NCI-H2107 (cell line): ENCODE results near the gene SDE2.
"Not testable (repeated sequence)": the region's sequence is repeated elsewhere in the genome, so short reads cannot be mapped to it uniquely, and the experiment has no call there.

Source experiments
- DNase-seq: peaks from one replicate; lab custom pipeline; 2025; lab: John Stamatoyannopoulos, UW

The SDE2 gene

GRCh38 chr1:225942574-225942973, 56.6 kb downstream of the SDE2 start:
- no peak for DNase-seq

- no peak for DNase-seq
Measured at GRCh38 chr1:225941942-225942222, 57.3 kb downstream of the SDE2 start.

GRCh38 chr1:225941187-225941941, 57.8 kb downstream of the SDE2 start, which contains the start of gene LEFTY2:
LEFTY2 (minus strand) TSS chr1:225941220; CDS start chr1:225941140, 80 bp downstream.
- DNase-seq, result no peak

GRCh38 chr1:225940385-225941151, 58.6 kb downstream of the SDE2 start:
- DNase-seq, result no peak

- DNase-seq, result not testable (repeated sequence)
Measured at GRCh38 chr1:225939939-225940310, 59.2 kb downstream of the SDE2 start.

GRCh38 chr1:225939097-225939938, 59.8 kb downstream of the SDE2 start:
- DNase-seq, result not testable (repeated sequence)

GRCh38 chr1:225937048-225937968, 61.8 kb downstream of the SDE2 start:
- no peak for DNase-seq

- DNase-seq, result no peak
Measured at GRCh38 chr1:225936523-225936922, 62.6 kb downstream of the SDE2 start.

GRCh38 chr1:225936086-225936485, 63.1 kb downstream of the SDE2 start:
- not testable (repeated sequence) for DNase-seq

GRCh38 chr1:225934711-225935110, 64.4 kb downstream of the SDE2 start:
- DNase-seq, result no peak

GRCh38 chr1:225933072-225933471, 66.1 kb downstream of the SDE2 start:
- no peak for DNase-seq
